ENCODE results near the gene SSR4. TPM values are rescaled to one million over a fixed set of nuclear protein-coding genes. Genes with fewer than 3 reads are reported as not detected.
A peak's percentile ranks its signal among the peaks of the same experiment; 100 is the strongest.
"Not testable (repeated sequence)": the region's sequence is repeated elsewhere in the genome, so short reads cannot be mapped to it uniquely, and the experiment has no call there.

The SSR4 gene
- total RNA-seq: 78.9 TPM

GRCh38 chrX:153794018-153794896 lies at the start of gene SSR4, which contains the start of gene IDH3G:
Gene SSR4 (plus strand): TSS chrX:153794668. CDS start chrX:153794688, 20 bp downstream.
Gene IDH3G (minus strand): TSS chrX:153794375. CDS start chrX:153794326, 49 bp downstream.
- DNase-seq: peak; percentile 90

- DNase-seq: not testable (repeated sequence)
Measured at GRCh38 chrX:153745067-153745433, 49.4 kb upstream of the SSR4 start.

- DNase-seq: no peak
Measured at GRCh38 chrX:153746359-153746758, 48.1 kb upstream of the SSR4 start.

- DNase-seq: not testable (repeated sequence)
Measured at GRCh38 chrX:153746991-153747390, 47.5 kb upstream of the SSR4 start.

GRCh38 chrX:153749017-153749416 lies 45.5 kb upstream of the SSR4 start:
- not testable (repeated sequence) for DNase-seq

GRCh38 chrX:153750127-153750774 lies 44.2 kb upstream of the SSR4 start:
- no peak for DNase-seq

GRCh38 chrX:153755136-153755535 lies 39.3 kb upstream of the SSR4 start:
- no peak for DNase-seq

GRCh38 chrX:153761863-153762262 lies 32.6 kb upstream of the SSR4 start:
- no peak for DNase-seq

- DNase-seq: no peak
Measured at GRCh38 chrX:153762626-153763173, 31.8 kb upstream of the SSR4 start.

- DNase-seq: no peak
Measured at GRCh38 chrX:153763298-153763932, 31.1 kb upstream of the SSR4 start.

- DNase-seq: peak; percentile 71
Measured at GRCh38 chrX:153763989-153764755, 30.3 kb upstream of the SSR4 start, which contains the start of gene PLXNB3. Gene PLXNB3 (plus strand): TSS chrX:153764249. CDS start chrX:153765536, 1,287 bp downstream.

GRCh38 chrX:153764786-153765137 lies 29.7 kb upstream of the SSR4 start:
- DNase-seq: no peak

GRCh38 chrX:153765138-153766079 lies 29.1 kb upstream of the SSR4 start:
- DNase-seq: peak; percentile 82

GRCh38 chrX:153766098-153766817 lies 28.2 kb upstream of the SSR4 start:
- DNase-seq: peak; percentile 27

- no peak for DNase-seq
Measured at GRCh38 chrX:153766871-153767673, 27.4 kb upstream of the SSR4 start.

GRCh38 chrX:153767674-153768055 lies 26.8 kb upstream of the SSR4 start:
- DNase-seq: no peak

- no peak for DNase-seq
Measured at GRCh38 chrX:153768311-153769157, 25.9 kb upstream of the SSR4 start.

Measured in occipital lobe (tissue), 2 donors.